SH-SY5Y (cell line): ENCODE measurements around the gene FKBP15.

ENCODE experiments used
- GATA2 ChIP-seq: IDR thresholded peaks from 2 replicates; pipeline ENCODE4 v1.6.1; 2011; ENCODE audit warnings: mild to moderate bottlenecking, low read depth, low read length
- GATA3 ChIP-seq: IDR thresholded peaks from 2 replicates; pipeline ENCODE4 v1.6.1; 2011; ENCODE audit warnings: low read depth, mild to moderate bottlenecking, low read length, moderate library complexity

The FKBP15 gene

DNA sequence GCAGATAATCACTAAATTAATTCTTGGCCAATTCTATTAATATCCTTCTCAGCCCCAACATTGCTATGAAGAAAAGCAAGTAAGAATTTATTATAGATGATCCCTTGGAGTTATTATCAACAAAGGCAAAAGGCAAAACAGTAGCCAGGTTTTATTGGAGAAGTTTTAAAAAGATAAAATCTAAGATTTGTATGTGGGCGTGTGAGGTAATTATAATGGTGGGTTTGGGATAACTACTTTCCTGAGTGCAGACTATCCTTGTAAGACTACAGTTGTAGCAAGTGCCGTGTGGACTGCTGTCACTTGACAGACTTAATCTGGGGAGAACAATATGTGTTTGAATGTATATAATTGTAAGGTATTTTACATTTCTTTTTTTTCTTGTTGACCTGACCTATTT, 23.5 kb upstream of the FKBP15 start:
- TF ChIP-seq GATA2 (no peak), GATA3 (no peak)

DNA sequence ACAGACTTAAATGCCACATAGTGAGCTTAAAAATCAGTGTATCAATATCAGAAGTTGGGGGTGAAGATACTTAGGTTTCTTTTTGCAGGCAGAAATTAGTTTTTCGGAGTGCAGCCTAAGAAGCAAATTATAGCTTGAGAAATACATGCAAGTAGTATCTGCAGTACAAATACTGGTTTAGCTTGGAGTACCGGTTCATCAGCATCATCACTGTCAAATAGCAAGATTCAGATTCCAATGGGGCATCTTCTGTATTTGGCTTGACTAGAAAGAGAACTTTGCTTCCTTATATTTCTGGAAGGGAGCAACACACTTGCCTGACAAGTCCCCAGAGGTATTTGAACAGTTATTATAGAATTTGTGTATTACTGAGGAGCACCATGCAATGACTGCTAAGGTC, 20.1 kb upstream of the FKBP15 start:
- TF ChIP-seq GATA3: no peak
- TF ChIP-seq GATA2: no peak

GRCh38 chr9:113238859-113239232, 17.8 kb upstream of the FKBP15 start:
- no peak for TF ChIP-seq GATA2
- TF ChIP-seq GATA3: no peak

DNA sequence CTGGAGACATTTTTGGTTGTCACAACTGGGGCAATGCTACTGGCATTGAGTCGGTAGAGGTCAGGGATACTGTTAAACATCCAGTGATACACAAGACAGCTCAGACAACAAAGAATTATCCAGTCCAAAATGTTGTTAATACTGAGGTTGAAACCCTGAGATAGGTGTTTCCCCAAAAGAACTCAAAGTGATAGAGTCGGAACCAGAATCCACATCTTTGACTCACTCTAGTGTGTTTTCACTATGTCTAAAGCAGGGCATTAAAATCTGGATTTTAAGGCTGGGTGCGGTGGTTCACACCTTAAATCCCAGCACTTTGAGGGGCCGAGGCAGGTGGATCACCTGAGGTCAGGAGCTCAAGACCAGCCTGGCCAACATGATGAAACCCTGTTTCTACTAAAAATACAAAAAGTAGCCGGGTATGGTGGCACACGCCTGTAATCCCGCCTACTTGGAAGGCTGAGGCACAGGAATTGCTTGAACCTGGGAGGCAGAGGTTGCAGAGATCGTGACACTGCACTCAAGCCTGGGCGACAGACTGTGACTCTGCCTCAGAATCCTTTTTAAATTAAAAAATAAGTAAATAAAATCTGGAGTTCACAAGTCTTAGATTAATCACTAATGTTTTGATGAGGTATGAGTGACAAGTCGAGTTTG, 17.3 kb upstream of the FKBP15 start:
- TF ChIP-seq GATA2 (no peak), GATA3 (no peak)

DNA sequence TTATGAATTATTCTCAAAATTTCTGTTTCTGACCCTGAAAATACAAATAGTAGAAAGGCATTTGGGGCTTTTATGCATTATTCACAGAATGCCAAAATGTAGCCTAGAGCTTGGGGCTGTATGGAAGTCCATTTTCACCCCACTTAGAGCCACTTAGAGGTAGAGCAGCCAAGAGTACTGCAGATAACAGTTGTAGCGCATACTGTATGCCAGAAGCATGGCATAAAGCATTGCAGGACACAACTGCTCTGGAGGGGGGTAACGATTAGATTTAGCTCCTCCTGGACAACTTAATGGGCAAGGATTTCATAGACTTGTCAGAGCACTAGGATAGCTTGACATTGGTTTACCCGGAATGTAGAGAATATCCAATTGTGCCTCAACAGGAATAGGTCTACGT, 15.9 kb upstream of the FKBP15 start:
- TF ChIP-seq GATA2 (no peak), GATA3 (no peak)

- TF ChIP-seq GATA2 (no peak), GATA3 (no peak)
Observed at GRCh38 chr9:113231701-113232100, 10.6 kb upstream of the FKBP15 start.

DNA sequence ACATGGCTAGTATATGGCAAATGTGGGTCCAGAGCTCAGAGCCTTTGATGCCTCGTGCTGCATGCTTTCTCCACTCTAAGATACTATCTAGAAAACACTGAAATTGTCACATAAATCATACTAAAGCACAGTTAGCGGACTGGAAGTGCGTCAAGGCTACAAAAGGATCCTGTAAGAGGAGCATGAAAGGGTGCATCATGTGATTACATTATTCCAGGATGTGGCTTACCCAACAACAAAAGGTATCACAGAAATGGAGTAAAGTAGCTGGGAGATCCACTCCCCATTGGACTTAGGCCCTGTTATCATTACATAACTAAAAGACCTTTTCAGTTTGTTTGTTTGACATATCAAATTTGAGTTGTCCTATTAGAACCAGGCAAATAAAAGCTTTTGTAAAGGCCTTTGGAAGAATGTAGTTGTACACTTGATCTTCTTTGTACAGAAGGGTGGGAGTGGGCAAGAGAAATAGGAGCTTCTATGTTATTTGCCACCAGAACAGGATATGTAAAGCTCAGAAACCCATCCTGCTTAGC, 7.1 kb upstream of the FKBP15 start:
- TF ChIP-seq GATA2 (no peak), GATA3 (no peak)

GRCh38 chr9:113227436-113227835, 6.4 kb upstream of the FKBP15 start:
- TF ChIP-seq GATA2 (no peak), GATA3 (no peak)

DNA sequence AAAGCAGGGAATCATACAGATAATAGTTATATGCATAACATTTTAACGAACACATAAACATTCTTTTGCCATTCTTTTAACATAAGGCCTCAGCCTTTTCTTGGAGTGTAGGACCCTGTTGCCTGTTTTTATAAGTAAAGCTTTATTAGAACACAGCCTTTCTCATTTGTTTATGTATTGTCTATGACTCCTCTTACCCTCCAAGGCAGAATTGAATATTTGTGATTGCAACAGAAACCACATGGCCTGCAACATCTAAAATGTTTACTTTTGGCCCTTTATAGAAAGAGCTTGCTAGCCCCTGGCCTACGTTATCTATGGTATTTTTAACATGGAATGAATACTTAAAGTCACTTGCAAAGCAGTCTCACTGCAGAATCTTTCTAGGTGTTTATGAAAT, 2.9 kb upstream of the FKBP15 start:
- TF ChIP-seq GATA3: no peak
- TF ChIP-seq GATA2: no peak

- TF ChIP-seq GATA2 (no peak), GATA3 (no peak)
Observed at GRCh38 chr9:113222482-113222841, 1.4 kb upstream of the FKBP15 start.

DNA sequence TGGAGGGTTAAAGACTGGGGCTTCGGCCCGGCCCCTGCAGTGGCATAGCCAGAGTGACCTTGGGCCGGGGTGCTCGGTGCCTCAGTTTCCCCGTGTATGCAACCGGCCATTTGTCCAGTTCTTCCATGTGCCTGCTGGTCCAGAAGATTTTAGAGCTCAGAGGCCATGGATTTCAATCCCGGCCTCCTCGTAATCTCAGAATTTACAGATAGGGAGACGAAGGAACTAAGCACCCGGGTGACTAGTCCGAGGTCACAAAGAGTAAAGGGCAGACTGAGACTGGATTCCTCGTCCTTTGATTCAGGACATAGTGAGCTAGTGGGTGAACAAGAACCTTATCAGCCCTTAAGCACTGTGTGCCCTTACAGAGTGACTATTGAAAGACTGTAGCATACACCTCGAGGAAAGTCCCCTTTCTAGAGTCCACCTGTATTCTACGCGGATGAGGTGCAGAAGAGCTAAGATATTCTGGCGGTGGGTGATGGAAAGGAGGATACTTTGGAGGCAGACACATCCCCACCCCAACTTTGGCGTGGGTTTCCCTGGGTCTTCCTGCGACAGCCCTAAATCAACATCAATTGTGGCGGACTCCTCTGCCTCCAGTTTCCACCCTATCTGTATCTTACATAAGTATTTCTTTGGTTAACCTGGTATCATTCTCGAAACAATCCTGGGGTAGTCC, 864 bp upstream of the FKBP15 start:
- TF ChIP-seq GATA2 (no peak), GATA3 (no peak)

- TF ChIP-seq GATA2 (no peak), GATA3 (no peak)
Observed at GRCh38 chr9:113220467-113221002, 542 bp downstream of the FKBP15 start.

DNA sequence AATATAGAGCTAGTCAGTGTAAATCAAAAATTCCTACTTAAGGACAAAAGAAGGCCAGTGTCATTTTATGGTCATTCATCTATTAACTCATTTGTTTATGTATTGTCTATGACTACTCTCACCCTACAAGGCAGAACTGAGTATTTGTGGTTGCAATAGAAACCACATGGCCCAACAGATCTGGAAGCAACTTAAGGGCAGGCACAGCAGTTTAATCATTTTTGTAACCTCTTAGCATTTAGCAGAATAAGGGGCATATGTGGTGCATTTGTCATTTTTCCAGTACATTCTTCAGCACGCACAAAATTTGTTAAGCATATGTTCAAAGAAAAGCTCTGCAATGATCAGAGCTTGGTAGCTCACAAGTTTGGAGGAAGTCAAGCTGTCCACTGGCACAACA, 1.1 kb downstream of the FKBP15 start:
- TF ChIP-seq GATA2 (no peak), GATA3 (no peak)

DNA sequence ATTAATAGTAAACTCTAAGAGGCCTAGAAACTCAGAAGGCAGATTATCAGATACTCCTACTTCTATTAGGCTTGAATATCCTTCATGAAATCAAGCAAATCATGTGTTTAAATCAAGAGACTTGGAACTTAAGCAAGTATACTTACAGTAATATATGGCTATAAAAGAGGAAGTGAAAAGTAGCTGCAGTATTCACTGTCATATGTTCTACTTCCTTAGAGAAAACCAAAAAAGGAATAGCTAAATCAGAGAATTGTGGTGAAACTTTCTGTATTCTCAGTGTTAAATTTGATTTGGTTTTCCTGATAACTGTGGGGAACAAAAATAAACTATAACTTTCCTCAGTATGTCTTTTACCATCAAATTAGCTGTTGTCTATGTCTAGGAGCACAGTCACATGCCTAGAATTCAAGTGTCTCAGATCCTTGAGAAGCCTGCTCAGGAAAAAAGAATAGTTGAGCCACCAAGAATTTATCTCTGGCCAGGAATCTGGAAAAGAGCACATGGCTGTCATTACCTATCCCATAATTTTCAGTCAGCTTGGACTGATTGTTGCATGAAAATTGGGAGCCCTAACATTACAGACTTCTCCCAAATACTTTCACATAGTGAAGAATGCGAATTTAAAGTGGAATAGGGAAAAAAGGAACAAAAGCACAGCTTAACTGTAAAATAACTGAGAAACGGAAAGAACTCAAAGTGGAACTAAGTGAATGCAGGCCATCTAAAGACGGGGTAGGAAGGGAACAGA, 1.7 kb downstream of the FKBP15 start:
- TF ChIP-seq GATA2 (no peak), GATA3 (no peak)

DNA sequence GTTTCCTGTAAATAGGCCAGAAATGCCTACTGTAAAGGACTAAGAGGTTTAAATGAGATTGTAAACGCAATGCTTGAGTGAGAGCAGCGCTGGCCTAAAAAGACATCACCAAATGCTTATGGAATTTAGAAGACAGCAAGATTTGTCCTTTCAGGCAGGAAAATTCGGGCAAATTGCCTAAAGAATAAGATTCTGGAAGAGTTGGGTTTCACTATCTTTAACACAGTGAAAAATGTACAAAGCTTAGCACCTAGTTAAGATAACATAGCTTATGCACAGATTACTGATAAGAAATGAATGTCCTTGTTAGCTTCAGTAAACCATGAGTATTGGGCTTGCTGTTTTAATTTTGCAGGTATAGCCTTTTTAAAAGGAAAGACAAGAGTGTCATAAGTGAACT, 4.7 kb downstream of the FKBP15 start:
- TF ChIP-seq GATA3 (no peak), GATA2 (no peak)
